ENCODE data around the gene NAV1. TPM values are rescaled to one million over a fixed set of nuclear protein-coding genes. Genes with fewer than 3 reads are reported as not detected.

Gene NAV1
- polyA plus RNA-seq, 1 donor (not counting 4 experiments of a cell fraction or from before 2014, with no cell fraction given), result 13.2 TPM

DNA sequence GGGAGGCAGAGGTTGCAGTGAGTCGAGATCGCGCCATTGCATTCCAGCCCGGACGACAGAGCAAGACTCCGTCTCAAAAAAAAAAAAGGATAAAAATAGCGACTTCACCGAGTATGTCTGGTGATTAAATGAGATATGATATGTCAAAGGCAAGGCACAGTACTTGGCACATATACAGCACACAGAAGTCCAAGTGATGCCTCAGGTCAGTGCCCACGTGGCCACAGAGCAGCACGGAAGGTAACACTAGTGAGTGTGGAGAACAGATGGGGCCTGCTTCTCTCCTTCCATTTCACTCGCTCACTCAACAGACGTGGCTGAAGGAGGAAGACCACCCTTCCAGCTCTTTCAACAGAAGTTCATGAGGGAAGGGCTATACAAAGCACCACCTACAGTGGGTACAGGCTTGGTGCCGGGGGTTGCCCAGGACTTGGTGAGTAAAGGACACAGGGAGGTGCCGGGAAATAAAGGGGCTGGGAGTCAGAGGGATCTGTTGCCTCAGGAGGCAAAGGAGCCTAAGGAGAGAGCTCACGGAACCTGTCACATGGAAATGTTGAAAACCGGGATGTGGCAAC lies 40.9 kb upstream of the NAV1 start:
- Histone ChIP-seq H3K27me3 (ENCODE audit: control insufficient read depth, extremely low read depth, insufficient read depth, low read length) (no peaks in the 10 kb centered on the region), H3K4me1 (ENCODE audit: control insufficient read depth, extremely low read depth, insufficient read depth, low read length) (peaks cover 26% of the 10 kb centered on the region), H2AFZ (ENCODE audit: control insufficient read depth, low read length) (no peak overlapping the region), H4K20me1 (ENCODE audit: control insufficient read depth, extremely low read depth, insufficient read depth, low read length) (peaks cover 16% of the 10 kb centered on the region), H3K9ac (ENCODE audit: control insufficient read depth, extremely low read depth, insufficient read depth, low read length) (no peak overlapping the region), H3K27ac (ENCODE audit: control insufficient read depth, insufficient read depth, low read length) (no peak overlapping the region), H3K36me3 (ENCODE audit: control insufficient read depth in 2 of 2, extremely low read depth in 1 of 2, insufficient read depth in 2 of 2, low read length in 2 of 2) (peaks cover 17 to 58% of the 10 kb centered on the region in 2 experiments), H3K9me1 (ENCODE audit: control insufficient read depth, extremely low read depth, insufficient read depth, low read length) (peaks cover 3% of the 10 kb centered on the region), H3K4me2 (ENCODE audit: control insufficient read depth, extremely low read depth, insufficient read depth, low read depth, low read length) (no peak overlapping the region), H3K9me3 (ENCODE audit: control insufficient read depth, low read depth, low read length) (no peaks in the 10 kb centered on the region), H3K4me3 (ENCODE audit: control insufficient read depth in 2 of 3, extremely low read depth in 1 of 3, insufficient read depth in 2 of 3, low read depth in 1 of 3, low read length in 3 of 3) (no peak overlapping the region), H3K79me2 (ENCODE audit: control insufficient read depth, insufficient read depth, low read length) (peaks cover 61% of the 10 kb centered on the region)
- DNase-seq (ENCODE audit: low read depth, low spot score) (no peak), FAIRE-seq (no peak)
- dilution Hi-C loops (cut with MboI; ENCODE audit: extremely low pct_ligation_motif_present, low sequenced_read_pairs), result no loop called here
- no peak for TF ChIP-seq EZH2 (IDR thresholded peaks at IDR 0.05; ENCODE audit: low read length)
- TF ChIP-seq, protein P1, sequence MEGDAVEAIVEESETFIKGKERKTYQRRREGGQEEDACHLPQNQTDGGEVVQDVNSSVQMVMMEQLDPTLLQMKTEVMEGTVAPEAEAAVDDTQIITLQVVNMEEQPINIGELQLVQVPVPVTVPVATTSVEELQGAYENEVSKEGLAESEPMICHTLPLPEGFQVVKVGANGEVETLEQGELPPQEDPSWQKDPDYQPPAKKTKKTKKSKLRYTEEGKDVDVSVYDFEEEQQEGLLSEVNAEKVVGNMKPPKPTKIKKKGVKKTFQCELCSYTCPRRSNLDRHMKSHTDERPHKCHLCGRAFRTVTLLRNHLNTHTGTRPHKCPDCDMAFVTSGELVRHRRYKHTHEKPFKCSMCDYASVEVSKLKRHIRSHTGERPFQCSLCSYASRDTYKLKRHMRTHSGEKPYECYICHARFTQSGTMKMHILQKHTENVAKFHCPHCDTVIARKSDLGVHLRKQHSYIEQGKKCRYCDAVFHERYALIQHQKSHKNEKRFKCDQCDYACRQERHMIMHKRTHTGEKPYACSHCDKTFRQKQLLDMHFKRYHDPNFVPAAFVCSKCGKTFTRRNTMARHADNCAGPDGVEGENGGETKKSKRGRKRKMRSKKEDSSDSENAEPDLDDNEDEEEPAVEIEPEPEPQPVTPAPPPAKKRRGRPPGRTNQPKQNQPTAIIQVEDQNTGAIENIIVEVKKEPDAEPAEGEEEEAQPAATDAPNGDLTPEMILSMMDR (optimal IDR thresholded peaks at IDR 0.05 in 1 of 3, IDR thresholded peaks at IDR 0.05 in 1 of 3, conservative IDR thresholded peaks at IDR 0.05 in 1 of 3; ENCODE audit: extremely low read depth in 1 of 3, insufficient read depth in 2 of 3, low read length in 3 of 3), result no peak

DNA sequence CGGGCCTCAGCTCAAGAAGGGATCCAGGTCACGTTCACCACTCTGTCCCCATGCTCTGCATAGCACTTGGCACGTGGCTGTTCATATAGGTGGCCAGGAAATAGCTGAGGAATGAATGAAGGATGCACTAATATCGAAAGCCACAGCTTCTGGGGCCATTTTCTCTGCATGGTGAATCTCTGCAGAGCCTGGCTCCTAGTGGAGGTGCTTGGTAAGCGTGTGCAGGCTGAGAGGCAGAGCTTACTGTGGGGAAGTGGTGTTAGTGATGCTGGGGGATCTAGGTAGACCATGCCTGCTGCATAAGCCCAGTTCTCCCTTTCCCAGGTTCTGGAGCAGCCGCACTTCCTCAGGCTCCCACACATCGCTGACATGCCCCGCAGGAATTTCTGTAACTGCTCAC lies 40.3 kb upstream of the NAV1 start:
- peaks cover 16% of the 10 kb centered on the region for H4K20me1 ChIP-seq (ENCODE audit: control insufficient read depth, extremely low read depth, insufficient read depth, low read length)
- no peak overlapping the region for H3K27ac ChIP-seq (ENCODE audit: control insufficient read depth, insufficient read depth, low read length)
- H3K4me2 ChIP-seq (ENCODE audit: control insufficient read depth, extremely low read depth, insufficient read depth, low read depth, low read length), result no peak overlapping the region

More for the DNA sequence above, 40.3 kb upstream of the NAV1 start:
- H3K9ac ChIP-seq (ENCODE audit: control insufficient read depth, extremely low read depth, insufficient read depth, low read length), result no peak overlapping the region
- no peaks in the 10 kb centered on the region for H3K9me3 ChIP-seq (ENCODE audit: control insufficient read depth, low read depth, low read length)
- peaks cover 32% of the 10 kb centered on the region for H3K4me1 ChIP-seq (ENCODE audit: control insufficient read depth, extremely low read depth, insufficient read depth, low read length)
- peaks cover 3% of the 10 kb centered on the region for H3K9me1 ChIP-seq (ENCODE audit: control insufficient read depth, extremely low read depth, insufficient read depth, low read length)
- FAIRE-seq (no peak), DNase-seq (ENCODE audit: low read depth, low spot score) (no peak)
- no peak overlapping the region for H3K4me3 ChIP-seq (ENCODE audit: control insufficient read depth in 2 of 3, extremely low read depth in 1 of 3, insufficient read depth in 2 of 3, low read depth in 1 of 3, low read length in 3 of 3)
- H3K79me2 ChIP-seq (ENCODE audit: control insufficient read depth, insufficient read depth, low read length), result peaks cover 65% of the 10 kb centered on the region
- dilution Hi-C loops (cut with MboI; ENCODE audit: extremely low pct_ligation_motif_present, low sequenced_read_pairs), result no loop called here
- H2AFZ ChIP-seq (ENCODE audit: control insufficient read depth, low read length), result no peak overlapping the region
- peaks cover 16 to 55% of the 10 kb centered on the region in 2 experiments for H3K36me3 ChIP-seq (ENCODE audit: control insufficient read depth in 2 of 2, extremely low read depth in 1 of 2, insufficient read depth in 2 of 2, low read length in 2 of 2)
- TF ChIP-seq, protein P1 (optimal IDR thresholded peaks at IDR 0.05 in 1 of 3, IDR thresholded peaks at IDR 0.05 in 1 of 3, conservative IDR thresholded peaks at IDR 0.05 in 1 of 3; ENCODE audit: extremely low read depth in 1 of 3, insufficient read depth in 2 of 3, low read length in 3 of 3), result no peak
- TF ChIP-seq EZH2 (IDR thresholded peaks at IDR 0.05; ENCODE audit: low read length), result no peak
- no peaks in the 10 kb centered on the region for H3K27me3 ChIP-seq (ENCODE audit: control insufficient read depth, extremely low read depth, insufficient read depth, low read length)
